Stimulated activated CD4-positive, alpha-beta T cell treated with anti-CD3 and anti-CD28 coated beads, Interleukin-2, amount 100 ng/mL, for 4 hours (primary cell): ENCODE measurements around the gene TRAPPC11.

Source experiments
- DNase-seq: peaks from one replicate; pipeline ENCODE4 v3.0.0-alpha.2; 2020; ENCODE audit warnings: low read depth

TRAPPC11 gene

GRCh38 chr4:183637461-183637860 lies 21.6 kb upstream of the TRAPPC11 start:
- no peak for DNase-seq

GRCh38 chr4:183638436-183638835 lies 20.7 kb upstream of the TRAPPC11 start:
- DNase-seq: no peak

GRCh38 chr4:183639291-183639690 lies 19.8 kb upstream of the TRAPPC11 start:
- no peak for DNase-seq

GRCh38 chr4:183645326-183645725 lies 13.8 kb upstream of the TRAPPC11 start:
- DNase-seq: no peak

- DNase-seq: no peak
Measured at GRCh38 chr4:183657564-183657963, 1.5 kb upstream of the TRAPPC11 start.

- no peak for DNase-seq
Measured at GRCh38 chr4:183658362-183659028, 598 bp upstream of the TRAPPC11 start.

- no peak for DNase-seq
Measured at GRCh38 chr4:183659872-183660242, 764 bp downstream of the TRAPPC11 start.

GRCh38 chr4:183666088-183666487 lies 7.0 kb downstream of the TRAPPC11 start:
- DNase-seq: no peak

GRCh38 chr4:183670251-183670650 lies 11.2 kb downstream of the TRAPPC11 start:
- no peak for DNase-seq

GRCh38 chr4:183670960-183671555 lies 12.0 kb downstream of the TRAPPC11 start:
- DNase-seq: no peak

- DNase-seq: no peak
Measured at GRCh38 chr4:183674153-183674552, 15.1 kb downstream of the TRAPPC11 start.

- no peak for DNase-seq
Measured at GRCh38 chr4:183675625-183676024, 16.5 kb downstream of the TRAPPC11 start.

- no peak for DNase-seq
Measured at GRCh38 chr4:183681119-183681518, 22.0 kb downstream of the TRAPPC11 start.

- no peak for DNase-seq
Measured at GRCh38 chr4:183686461-183686860, 27.4 kb downstream of the TRAPPC11 start.

- DNase-seq: no peak
Measured at GRCh38 chr4:183688216-183688615, 29.1 kb downstream of the TRAPPC11 start.

- DNase-seq: no peak
Measured at GRCh38 chr4:183691006-183691405, 31.9 kb downstream of the TRAPPC11 start.

- DNase-seq: no peak
Measured at GRCh38 chr4:183691897-183692296, 32.8 kb downstream of the TRAPPC11 start.

- no peak for DNase-seq
Measured at GRCh38 chr4:183698909-183699308, 39.8 kb downstream of the TRAPPC11 start.

GRCh38 chr4:183700407-183700806 lies 41.3 kb downstream of the TRAPPC11 start:
- DNase-seq: no peak

- no peak for DNase-seq
Measured at GRCh38 chr4:183702492-183702891, 43.4 kb downstream of the TRAPPC11 start.

GRCh38 chr4:183714626-183715025 lies 55.5 kb downstream of the TRAPPC11 start:
- DNase-seq: no peak

- DNase-seq: no peak
Measured at GRCh38 chr4:183716302-183716701, 57.2 kb downstream of the TRAPPC11 start.

- DNase-seq: no peak
Measured at GRCh38 chr4:183718876-183719275, 59.8 kb downstream of the TRAPPC11 start.
